Measurements from ENCODE around the gene MTAP. TPM values are rescaled to one million over a fixed set of nuclear protein-coding genes. Genes with fewer than 3 reads are reported as not detected.

The MTAP gene
- total and polyA plus RNA-seq, 2 of the 13 experiments (the other 11 are each of a cell fraction or from before 2014, with no cell fraction given), result 16.7 to 51.2 TPM

DNA sequence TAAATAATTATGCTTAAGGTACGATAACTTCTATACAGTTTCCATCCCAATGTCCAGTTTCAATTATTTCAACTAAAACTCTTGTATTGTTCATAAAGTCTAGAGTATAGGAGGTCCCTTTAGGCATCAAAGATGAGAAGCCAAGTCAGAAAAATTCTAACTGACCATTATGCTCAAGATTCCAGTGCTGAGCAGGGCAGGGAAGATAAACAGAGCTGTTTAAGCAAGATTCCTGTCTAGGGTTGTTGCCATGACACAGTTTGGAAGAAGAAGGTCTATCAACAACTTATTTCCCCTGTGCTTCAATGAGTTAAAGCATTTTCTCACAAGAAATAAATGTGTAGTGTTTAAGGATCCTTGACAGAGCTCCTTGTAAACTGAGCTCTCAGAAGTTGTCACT, 48.9 kb upstream of the MTAP start:
- CTCF ChIA-PET (ENCODE audit: low intra/inter-chr PET ratio, low total read pairs), result no interaction called here
- in situ Hi-C loops (cut with HindIII; ENCODE audit: extremely low pct_ligation_motif_present, low pct_unique_long_range_greater_than_20kb), result no loop called here
- H3K9me3 ChIP-seq (ENCODE audit: low read length), result no peaks in the 10 kb centered on the region
- POLR2A ChIA-PET, result no interaction called here
- H3K9ac ChIP-seq (ENCODE audit: insufficient read depth, low read depth, low read length), result no peak overlapping the region
- H3K36me3 ChIP-seq (replicated peaks in 1 of 2; ENCODE audit: control insufficient read depth in 1 of 2, insufficient read depth in 2 of 2, low read length in 2 of 2), result no peaks in the 10 kb centered on the region
- H3K27ac ChIP-seq (ENCODE audit: extremely low read length, insufficient read depth, low read length), result no peak overlapping the region
- no peak for DNase-seq (ENCODE audit: low spot score)
- ATAC-seq, result no peak
- WGBS (ENCODE audit: low lambda C conversion rate), result 0% methylated on average over 1 of the region's 1 CpG
- H3K27me3 ChIP-seq (ENCODE audit: control insufficient read depth in 1 of 2, insufficient read depth in 2 of 2, low read length in 2 of 2), result no peaks in the 10 kb centered on the region
- BruUV-seq (replicated peaks), result no TSS peak
- H4K20me1 ChIP-seq (ENCODE audit: insufficient read depth, low read length), result no peaks in the 10 kb centered on the region
- intact Hi-C loops (cut with micrococcal nuclease; ENCODE audit: unreplicated experiment), result no loop called here
- no peak overlapping the region for H2AFZ ChIP-seq (ENCODE audit: low read length)
- no peak for FAIRE-seq
- no peak overlapping the region for H3K4me3 ChIP-seq (replicated peaks in 1 of 3; ENCODE audit: insufficient read depth in 1 of 3, low read depth in 2 of 3, low read length in 3 of 3)
- H3K4me1 ChIP-seq (ENCODE audit: insufficient read depth, low read length), result no peaks in the 10 kb centered on the region
- no peak overlapping the region for H3K4me2 ChIP-seq (ENCODE audit: low read depth, low read length)
- H3K79me2 ChIP-seq (ENCODE audit: insufficient read depth, low read length), result no peaks in the 10 kb centered on the region
- TF ChIP-seq EEA1 (CRISPR knock-in tag; IDR thresholded peaks at IDR 0.05; ENCODE audit: borderline replicate concordance), result no peak
- TF ChIP-seq, protein P1, sequence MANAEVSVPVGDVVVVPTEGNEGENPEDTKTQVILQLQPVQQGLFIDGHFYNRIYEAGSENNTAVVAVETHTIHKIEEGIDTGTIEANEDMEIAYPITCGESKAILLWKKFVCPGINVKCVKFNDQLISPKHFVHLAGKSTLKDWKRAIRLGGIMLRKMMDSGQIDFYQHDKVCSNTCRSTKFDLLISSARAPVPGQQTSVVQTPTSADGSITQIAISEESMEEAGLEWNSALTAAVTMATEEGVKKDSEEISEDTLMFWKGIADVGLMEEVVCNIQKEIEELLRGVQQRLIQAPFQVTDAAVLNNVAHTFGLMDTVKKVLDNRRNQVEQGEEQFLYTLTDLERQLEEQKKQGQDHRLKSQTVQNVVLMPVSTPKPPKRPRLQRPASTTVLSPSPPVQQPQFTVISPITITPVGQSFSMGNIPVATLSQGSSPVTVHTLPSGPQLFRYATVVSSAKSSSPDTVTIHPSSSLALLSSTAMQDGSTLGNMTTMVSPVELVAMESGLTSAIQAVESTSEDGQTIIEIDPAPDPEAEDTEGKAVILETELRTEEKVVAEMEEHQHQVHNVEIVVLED (CRISPR knock-in tag; IDR thresholded peaks at IDR 0.05; ENCODE audit: borderline replicate concordance), result no peak
- TF ChIP-seq ZSCAN12 (CRISPR knock-in tag; IDR thresholded peaks at IDR 0.05), result no peak
- TF ChIP-seq MED1 (CRISPR knock-in tag; IDR thresholded peaks at IDR 0.05), result no peak
- no peak for TF ChIP-seq ZNF773 (CRISPR knock-in tag; IDR thresholded peaks at IDR 0.05; ENCODE audit: borderline replicate concordance)
- TF ChIP-seq, protein P2, sequence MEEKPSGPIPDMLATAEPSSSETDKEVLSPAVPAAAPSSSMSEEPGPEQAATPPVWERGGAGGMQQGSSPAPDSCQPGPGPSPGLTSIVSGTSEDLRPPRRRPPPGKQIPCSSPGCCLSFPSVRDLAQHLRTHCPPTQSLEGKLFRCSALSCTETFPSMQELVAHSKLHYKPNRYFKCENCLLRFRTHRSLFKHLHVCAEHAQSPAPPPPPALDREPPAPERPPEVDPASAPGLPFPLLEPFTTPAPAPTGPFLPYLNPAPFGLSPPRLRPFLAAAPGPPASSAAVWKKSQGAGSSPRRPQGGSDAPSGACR (CRISPR knock-in tag; IDR thresholded peaks at IDR 0.05), result no peak
- TF ChIP-seq RFX5 (IDR thresholded peaks at IDR 0.05; ENCODE audit: low read depth, low read length), result no peak
- TF ChIP-seq, protein P3, sequence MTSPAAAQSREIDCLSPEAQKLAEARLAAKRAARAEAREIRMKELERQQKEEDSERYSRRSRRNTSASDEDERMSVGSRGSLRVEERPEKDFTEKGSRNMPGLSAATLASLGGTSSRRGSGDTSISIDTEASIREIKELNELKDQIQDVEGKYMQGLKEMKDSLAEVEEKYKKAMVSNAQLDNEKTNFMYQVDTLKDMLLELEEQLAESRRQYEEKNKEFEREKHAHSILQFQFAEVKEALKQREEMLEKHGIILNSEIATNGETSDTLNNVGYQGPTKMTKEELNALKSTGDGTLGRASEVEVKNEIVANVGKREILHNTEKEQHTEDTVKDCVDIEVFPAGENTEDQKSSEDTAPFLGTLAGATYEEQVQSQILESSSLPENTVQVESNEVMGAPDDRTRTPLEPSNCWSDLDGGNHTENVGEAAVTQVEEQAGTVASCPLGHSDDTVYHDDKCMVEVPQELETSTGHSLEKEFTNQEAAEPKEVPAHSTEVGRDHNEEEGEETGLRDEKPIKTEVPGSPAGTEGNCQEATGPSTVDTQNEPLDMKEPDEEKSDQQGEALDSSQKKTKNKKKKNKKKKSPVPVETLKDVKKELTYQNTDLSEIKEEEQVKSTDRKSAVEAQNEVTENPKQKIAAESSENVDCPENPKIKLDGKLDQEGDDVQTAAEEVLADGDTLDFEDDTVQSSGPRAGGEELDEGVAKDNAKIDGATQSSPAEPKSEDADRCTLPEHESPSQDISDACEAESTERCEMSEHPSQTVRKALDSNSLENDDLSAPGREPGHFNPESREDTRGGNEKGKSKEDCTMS (CRISPR knock-in tag; conservative IDR thresholded peaks at IDR 0.05), result no peak
- no peak for TF ChIP-seq HMGA1 (CRISPR knock-in tag; conservative IDR thresholded peaks at IDR 0.05)
- TF ChIP-seq TMF1 (CRISPR knock-in tag; IDR thresholded peaks at IDR 0.05; ENCODE audit: low read depth), result no peak
- TF ChIP-seq ZNF607 (CRISPR knock-in tag; IDR thresholded peaks at IDR 0.05; ENCODE audit: borderline replicate concordance), result no peak
- no peak for TF ChIP-seq YEATS4 (CRISPR knock-in tag; IDR thresholded peaks at IDR 0.05; ENCODE audit: borderline replicate concordance)
- TF ChIP-seq PHF20 (CRISPR knock-in tag; IDR thresholded peaks at IDR 0.05), result no peak
